ENCODE measurements around the gene PITPNC1.

PITPNC1 gene

DNA sequence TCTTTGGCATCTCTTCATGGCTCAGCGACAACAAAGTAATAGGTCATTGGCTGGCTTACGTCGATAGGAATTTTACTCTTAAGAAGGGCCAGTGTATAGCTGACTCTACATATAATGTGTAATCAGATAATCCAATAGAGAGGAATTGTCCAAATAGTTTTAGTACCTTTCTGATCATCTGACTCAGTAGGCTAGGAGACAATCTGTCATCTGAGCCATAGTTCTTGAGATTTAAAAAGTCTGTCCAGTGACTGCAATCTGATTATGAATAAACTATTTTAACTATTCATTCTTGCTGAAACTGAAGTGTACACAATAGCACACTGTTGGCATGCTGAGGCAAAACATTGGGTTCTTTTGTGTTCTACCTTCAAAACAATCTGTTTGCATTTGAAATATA lies 319.3 kb downstream of the PITPNC1 start:
- TF ChIP-seq, protein P1, sequence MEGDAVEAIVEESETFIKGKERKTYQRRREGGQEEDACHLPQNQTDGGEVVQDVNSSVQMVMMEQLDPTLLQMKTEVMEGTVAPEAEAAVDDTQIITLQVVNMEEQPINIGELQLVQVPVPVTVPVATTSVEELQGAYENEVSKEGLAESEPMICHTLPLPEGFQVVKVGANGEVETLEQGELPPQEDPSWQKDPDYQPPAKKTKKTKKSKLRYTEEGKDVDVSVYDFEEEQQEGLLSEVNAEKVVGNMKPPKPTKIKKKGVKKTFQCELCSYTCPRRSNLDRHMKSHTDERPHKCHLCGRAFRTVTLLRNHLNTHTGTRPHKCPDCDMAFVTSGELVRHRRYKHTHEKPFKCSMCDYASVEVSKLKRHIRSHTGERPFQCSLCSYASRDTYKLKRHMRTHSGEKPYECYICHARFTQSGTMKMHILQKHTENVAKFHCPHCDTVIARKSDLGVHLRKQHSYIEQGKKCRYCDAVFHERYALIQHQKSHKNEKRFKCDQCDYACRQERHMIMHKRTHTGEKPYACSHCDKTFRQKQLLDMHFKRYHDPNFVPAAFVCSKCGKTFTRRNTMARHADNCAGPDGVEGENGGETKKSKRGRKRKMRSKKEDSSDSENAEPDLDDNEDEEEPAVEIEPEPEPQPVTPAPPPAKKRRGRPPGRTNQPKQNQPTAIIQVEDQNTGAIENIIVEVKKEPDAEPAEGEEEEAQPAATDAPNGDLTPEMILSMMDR (IDR thresholded peaks at IDR 0.05): no peak

DNA sequence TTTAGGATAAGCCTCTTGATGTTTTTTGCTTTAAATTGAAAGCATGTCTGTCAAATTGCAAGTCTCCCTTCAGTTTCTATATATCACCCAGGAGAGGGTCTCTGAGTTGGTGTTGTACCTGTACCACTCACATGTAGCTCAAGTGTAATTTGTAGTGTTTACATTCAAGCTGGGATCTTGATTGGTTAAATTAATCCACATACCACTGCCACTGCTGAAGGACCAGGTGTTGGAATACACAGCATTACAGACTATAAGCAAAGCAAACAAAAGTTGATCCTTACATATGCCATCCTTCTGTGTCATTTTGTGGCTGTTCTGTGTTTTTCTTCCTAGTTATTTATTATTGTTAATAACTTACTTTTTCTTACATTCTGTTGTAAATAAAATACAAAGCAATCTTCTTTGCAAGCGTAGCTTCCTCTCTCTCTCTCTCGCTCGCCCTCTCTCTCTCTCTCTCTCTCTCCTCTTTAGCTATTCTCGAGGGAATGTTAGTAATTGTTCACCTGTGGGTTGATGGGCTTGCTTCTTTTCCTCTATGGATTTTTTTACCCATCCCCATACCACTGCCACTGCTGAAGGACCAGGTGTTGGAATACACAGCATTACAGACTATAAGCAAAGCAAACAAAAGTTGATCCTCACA lies 319.9 kb downstream of the PITPNC1 start:
- TF ChIP-seq, protein P1 (IDR thresholded peaks at IDR 0.05): no peak

DNA sequence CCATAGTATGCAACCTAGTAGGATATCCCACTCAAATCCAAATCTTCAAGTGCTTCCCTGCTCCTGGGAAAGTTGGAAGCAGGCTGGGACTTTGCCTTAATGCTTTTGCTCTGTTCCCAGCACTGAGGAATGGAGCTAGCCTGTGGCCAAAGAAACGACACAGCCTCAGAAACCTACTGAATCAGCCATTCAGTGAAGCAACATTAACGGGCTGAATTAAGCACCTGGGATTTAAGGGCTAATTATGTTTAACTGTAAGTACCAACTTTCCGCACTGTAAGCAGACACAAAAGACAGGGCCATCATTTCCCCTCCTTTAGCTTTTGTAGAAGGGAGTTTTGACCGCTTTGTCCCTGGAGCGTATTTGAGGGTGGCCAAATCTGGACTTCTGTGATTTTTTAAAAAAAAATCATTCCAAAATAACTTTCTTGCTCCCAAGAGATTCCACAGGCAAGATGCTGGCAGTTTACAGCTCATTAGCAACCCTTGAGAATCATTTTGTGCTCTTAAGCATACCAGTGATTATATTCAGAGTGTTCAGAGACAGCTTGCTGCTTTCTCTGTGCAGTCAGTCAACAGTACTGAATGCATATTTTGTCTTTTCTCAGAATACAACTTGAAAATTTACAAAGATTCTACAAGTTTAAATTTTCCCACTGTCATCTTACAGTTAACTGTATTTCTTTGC lies 323.1 kb downstream of the PITPNC1 start:
- TF ChIP-seq, protein P1 (IDR thresholded peaks at IDR 0.05): no peak

DNA sequence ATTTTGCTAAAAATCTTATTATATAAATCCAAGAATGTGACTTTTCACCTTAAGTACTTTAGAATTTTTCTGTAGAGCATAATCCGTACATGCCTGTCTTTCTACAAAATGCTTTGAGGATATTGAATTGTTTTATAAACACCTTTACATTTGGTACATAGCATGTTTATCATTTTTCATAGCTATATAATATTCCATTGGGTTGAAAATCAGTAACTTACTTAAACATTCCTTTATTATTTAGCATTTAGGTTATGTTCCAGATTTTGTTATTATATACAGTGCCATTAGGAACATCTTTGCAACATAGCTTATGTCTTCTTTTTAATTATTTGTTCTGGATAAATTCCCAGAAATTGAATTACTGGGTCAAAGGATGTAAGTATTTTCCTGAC lies 323.6 kb downstream of the PITPNC1 start:
- TF ChIP-seq, protein P1 (IDR thresholded peaks at IDR 0.05): no peak

DNA sequence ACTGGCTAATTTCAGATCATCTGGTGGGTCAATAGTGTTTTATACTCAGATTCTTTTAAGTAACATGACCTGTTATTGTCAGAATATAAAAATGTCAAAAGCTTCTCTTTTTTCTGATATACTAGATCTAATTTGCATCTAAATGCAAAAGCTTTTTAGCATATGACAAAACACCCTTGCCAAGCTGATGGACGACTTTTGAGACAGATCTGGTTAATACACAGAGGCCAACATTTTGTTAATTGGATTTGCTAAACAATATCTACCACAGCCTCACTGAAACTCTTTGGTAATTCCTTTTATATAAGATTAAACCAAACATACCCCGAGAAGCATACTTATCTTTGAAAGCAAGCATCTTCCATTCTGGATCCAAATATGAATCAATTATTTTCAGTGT lies 330.4 kb downstream of the PITPNC1 start:
- TF ChIP-seq, protein P1 (IDR thresholded peaks at IDR 0.05): no peak

DNA sequence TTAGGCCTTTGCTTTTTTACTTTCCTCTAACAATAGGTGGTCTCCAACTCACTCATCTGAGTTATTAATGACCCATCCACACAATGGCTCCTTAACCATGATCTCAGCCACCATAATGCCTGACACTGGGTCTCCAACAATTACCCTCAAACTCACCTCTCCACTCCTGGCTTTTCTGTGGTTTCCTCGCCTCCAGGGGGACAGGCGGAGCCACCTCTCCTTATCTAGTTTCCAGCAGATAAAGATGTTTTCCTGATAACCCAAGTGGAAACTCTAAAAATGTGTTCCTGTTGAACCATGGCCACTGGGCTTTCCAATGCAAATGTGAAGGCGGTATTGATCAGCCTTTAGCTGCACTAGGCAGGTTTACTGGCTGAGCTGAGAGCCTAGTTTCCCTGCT lies 331.3 kb downstream of the PITPNC1 start:
- TF ChIP-seq, protein P1 (IDR thresholded peaks at IDR 0.05): no peak

DNA sequence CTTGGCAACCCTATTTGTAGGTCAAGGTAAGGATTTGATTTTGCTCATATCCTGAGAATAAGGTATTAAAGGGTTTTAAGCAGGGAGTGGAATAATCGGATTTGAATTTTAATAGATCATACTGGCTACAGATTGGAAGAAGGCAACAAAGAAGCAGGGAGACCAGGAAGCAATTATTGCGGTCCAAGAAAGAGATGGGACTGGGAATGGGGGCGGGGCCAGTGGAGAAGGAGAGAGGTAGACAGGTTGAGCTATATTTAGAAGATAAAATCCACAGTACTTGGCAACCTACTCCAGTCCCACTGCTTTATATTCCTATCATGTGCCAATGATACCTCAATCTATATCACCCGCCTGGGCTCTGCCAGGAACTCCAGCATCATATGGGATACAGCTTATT lies 334.8 kb downstream of the PITPNC1 start:
- TF ChIP-seq, protein P1 (IDR thresholded peaks at IDR 0.05): no peak
